Upper lobe of right lung (tissue), 1 donor: ENCODE results near the gene PRMT2. TPM values are rescaled to one million over a fixed set of nuclear protein-coding genes. Genes with fewer than 3 reads are reported as not detected.
A peak's percentile ranks its signal among the peaks of the same experiment; 100 is the strongest.

Source experiments
- ATAC-seq: fragments of 200-7000 bp; cut with Tn5 transposase; one replicate; pipeline ENCODE4 v1.9.1; 2020; ENCODE audit warnings: mild to moderate bottlenecking, moderate library complexity
- DNase-seq: peaks from one replicate; pipeline ENCODE4 v3.0.0-alpha.2; 2020
- H3K27ac ChIP-seq: fragments of 200-600 bp; one replicate; pipeline ENCODE4 v1.8.0; 2022
- H3K27me3 ChIP-seq: fragments of 200-600 bp; one replicate; pipeline ENCODE4 v1.8.0; 2022; ENCODE audit warnings: mild to moderate bottlenecking
- H3K36me3 ChIP-seq: fragments of 200-600 bp; one replicate; pipeline ENCODE4 v1.8.0; 2022
- H3K4me1 ChIP-seq: fragments of 200-600 bp; one replicate; pipeline ENCODE4 v1.8.0; 2022
- H3K4me3 ChIP-seq: fragments of 200-600 bp; one replicate; pipeline ENCODE4 v1.8.0; 2022; ENCODE audit warnings: mild to moderate bottlenecking
- H3K9me3 ChIP-seq: fragments of 200-600 bp; one replicate; pipeline ENCODE4 v1.8.0; 2022
- intact Hi-C: fragments of 100-400 bp; cut with DNase I; formaldehyde crosslinking; loops from one replicate; pipeline ENCODE4 v1.11.0; 2022
- total RNA-seq: library from RNA; stranded (reverse); fragmentation: NEBNext Ultra II Directional; extraction: Animal tissue kit (Norgen Biotek cat#: 25700); gene quantifications from one replicate; pipeline ENCODE4 v1.2.1, GENCODE V29; 2021
- TF ChIP-seq, protein P1 (sequence below): fragments of 200-600 bp; IDR thresholded peaks from one replicate; pipeline ENCODE4 v1.8.0; 2022; ENCODE audit warnings: antibody characterized with exemption
- donor health status: DM: no; HTN: yes; CAD: no; lungs with severe emphysema.

The PRMT2 gene
- total RNA-seq, 1 donor from 2014 or later = 114 TPM

DNA sequence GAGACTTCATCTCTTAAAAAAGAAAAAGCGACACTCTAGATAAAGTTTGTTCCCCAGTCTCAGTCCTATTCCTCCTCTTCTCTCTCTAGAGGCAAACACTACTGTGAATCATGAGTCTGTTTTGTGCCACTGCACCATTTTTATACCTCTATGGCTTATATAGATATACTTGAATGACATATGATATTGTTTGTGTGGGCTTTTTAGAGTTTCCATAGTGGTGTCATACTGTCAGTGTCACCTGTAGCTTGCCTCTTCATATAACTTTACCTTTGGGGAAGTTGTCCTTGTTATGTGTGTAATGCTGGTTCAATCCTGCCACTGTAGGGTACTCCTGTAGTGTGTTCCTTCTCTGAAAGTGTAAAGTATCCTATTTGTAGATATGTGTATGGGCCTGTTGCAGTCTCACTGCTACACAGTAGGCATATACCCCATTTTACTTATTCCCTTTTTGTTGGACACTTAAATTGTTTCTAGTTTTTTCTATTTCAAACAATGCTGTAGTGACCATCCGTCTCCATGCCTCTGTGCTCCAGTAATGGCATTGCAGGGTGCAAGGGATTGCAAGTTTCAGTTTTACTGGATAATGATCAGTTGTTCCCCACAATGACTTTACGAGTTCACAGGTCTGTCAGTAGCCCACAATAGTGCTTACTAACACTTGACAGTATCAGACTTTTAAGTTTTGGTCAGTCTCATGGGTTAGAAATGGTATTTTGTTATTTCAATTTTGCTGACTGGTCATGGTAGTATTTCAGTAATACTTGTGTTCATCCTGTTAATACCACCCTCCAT is 2.7 kb downstream of the PRMT2 start:
- TF ChIP-seq, protein P1, sequence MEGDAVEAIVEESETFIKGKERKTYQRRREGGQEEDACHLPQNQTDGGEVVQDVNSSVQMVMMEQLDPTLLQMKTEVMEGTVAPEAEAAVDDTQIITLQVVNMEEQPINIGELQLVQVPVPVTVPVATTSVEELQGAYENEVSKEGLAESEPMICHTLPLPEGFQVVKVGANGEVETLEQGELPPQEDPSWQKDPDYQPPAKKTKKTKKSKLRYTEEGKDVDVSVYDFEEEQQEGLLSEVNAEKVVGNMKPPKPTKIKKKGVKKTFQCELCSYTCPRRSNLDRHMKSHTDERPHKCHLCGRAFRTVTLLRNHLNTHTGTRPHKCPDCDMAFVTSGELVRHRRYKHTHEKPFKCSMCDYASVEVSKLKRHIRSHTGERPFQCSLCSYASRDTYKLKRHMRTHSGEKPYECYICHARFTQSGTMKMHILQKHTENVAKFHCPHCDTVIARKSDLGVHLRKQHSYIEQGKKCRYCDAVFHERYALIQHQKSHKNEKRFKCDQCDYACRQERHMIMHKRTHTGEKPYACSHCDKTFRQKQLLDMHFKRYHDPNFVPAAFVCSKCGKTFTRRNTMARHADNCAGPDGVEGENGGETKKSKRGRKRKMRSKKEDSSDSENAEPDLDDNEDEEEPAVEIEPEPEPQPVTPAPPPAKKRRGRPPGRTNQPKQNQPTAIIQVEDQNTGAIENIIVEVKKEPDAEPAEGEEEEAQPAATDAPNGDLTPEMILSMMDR = no peak
- H3K27ac ChIP-seq = peak overlapping the region; percentile 15
- peaks cover 35% of the 10 kb centered on the region for H3K36me3 ChIP-seq
- no peaks in the 10 kb centered on the region for H3K27me3 ChIP-seq
- H3K4me1 ChIP-seq = peaks cover 42% of the 10 kb centered on the region
- no peaks in the 10 kb centered on the region for H3K9me3 ChIP-seq
- intact Hi-C loops = no loop called here
- ATAC-seq (no peak), DNase-seq (no peak)
- peak overlapping the region; percentile 19 for H3K4me3 ChIP-seq

DNA sequence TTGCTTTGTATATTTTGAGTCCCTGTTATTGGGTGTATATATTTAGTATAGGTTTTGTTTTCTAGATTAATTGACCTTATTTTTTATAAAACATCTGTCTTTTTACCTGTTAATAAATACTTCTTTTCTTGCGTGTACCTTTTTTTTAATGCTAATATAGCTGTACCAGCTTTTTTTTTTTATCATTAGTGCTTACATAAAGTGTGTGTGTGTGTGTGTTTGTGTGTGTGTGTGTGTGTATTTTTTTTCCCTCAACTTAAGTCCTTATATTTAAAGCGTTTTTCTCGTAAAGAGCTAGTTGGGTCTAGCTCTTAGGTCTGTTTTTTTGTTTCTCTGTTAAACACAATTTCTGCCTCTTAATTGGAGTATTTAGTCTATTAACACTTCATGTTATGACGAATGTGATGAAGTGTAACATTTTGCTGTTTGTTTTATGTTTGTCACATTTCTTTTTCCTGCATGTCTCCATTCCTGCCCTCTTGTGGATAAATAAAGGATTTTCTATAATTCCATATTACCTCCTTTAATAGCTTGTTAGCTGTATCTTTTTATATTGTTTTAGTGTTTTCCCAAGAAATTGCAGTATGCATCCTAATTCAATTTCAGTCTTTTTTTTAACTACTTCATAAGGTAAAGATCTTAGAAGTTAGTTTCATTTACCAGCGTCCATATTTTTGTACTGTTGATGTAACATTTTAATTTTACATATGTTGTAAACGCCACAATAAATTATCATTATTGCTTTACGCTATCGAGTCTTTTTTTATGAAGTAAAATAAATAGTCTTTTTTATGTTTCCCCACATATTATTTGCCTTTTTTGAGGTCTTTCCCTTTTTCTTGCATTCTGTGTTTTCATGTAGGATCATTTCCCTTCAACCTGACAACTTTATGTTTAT is 4.3 kb downstream of the PRMT2 start:
- Histone ChIP-seq H3K4me3 (no peak overlapping the region), H3K27me3 (no peaks in the 10 kb centered on the region), H3K9me3 (no peaks in the 10 kb centered on the region), H3K4me1 (peaks cover 45% of the 10 kb centered on the region), H3K36me3 (peaks cover 51% of the 10 kb centered on the region), H3K27ac (no peak overlapping the region)
- TF ChIP-seq, protein P1 = peak; percentile 50
- no peak for ATAC-seq
- DNase-seq = no peak
- intact Hi-C loops = no loop called here

DNA sequence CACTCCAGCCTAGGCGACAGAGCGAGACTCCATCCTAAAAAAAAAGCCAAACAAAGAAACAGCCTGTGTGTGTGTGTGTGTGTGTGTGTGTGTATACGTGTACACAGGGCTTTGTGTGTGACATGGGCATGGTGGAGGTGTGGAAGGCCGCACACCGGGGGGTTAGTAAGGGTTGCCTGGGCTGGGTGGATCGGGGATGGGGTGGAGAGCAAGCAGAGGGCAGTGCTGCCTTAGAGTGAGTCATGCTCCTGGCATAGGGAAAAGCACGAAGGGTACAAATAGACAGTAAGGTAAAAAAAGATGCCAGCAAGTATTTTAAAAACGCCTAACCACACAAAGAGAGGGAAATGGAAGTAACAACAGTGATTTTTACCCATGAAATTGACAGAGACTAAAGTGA is 6.2 kb downstream of the PRMT2 start:
- Histone ChIP-seq H3K4me3 (no peak overlapping the region), H3K9me3 (no peaks in the 10 kb centered on the region), H3K36me3 (peaks cover 69% of the 10 kb centered on the region), H3K4me1 (peaks cover 38% of the 10 kb centered on the region), H3K27ac (no peak overlapping the region), H3K27me3 (no peaks in the 10 kb centered on the region)
- intact Hi-C loops = no loop called here
- ATAC-seq (no peak), DNase-seq (no peak)
- TF ChIP-seq, protein P1 = no peak

DNA sequence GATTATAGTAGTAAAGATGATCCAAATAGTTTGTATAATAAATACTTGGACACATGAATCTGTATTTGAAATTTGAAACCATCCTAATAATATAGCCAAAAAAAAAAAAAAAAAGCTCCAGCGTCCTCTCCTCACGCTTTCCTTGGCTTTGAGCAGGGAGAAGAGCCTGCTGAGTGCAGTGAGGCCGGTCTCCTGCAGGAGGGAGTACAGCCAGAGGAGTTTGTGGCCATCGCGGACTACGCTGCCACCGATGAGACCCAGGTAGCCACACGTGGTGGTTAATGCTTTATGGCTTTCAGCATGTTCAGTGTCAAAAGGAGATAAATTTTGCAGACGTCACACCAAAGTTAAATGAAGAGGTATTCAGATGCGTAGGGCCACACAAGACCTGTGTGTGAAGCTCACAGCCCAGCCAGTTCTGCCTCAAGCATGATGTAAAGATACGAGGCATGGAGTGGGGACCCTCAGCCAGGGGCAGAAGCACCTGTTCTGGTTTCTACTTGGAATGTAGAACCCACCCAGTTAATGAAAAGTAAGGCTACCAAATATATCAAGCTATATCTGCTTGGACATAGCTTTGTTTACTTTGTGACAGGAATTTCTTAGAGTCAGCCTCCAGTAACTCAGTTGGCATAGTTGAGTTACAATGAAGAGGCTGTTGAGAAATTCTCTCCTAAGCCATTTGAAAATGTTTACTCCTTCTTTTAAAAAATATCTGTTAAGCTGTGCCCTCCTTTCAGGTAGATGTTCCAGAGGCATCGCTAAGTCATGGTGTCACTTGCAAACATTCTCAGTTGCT is 8.1 kb downstream of the PRMT2 start:
- no peak overlapping the region for H3K27ac ChIP-seq

DNA sequence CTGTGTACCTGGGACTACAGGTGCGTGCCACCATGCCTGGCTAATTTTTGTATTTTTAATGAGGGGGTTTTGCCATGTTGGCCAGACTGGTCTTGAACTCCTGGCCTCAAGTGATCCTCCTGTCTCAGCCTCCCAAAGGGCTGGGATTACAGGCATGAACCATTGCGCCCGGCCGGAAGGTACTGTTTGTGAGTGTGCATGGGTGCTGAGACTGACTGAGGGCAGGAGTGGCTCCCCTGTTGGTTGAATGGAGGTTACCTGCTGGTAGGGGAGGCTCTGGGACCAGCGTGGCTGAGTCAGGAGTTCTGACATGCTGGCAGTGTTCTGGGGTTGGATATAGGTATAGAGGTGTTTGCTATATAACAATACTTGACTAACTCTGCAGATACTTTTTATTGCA is 10.4 kb downstream of the PRMT2 start:
- DNase-seq = no peak
- no peak overlapping the region for H3K4me3 ChIP-seq
- peaks cover 4% of the 10 kb centered on the region for H3K4me1 ChIP-seq
- ATAC-seq = no peak
- no peak overlapping the region for H3K27ac ChIP-seq
- no peaks in the 10 kb centered on the region for H3K9me3 ChIP-seq
- peaks cover 100% of the 10 kb centered on the region for H3K36me3 ChIP-seq
- TF ChIP-seq, protein P1 = no peak
- intact Hi-C loops = no loop called here
- no peaks in the 10 kb centered on the region for H3K27me3 ChIP-seq

More for the DNA sequence above, 8.1 kb downstream of the PRMT2 start:
- intact Hi-C loops = no loop called here
- H3K27me3 ChIP-seq = no peaks in the 10 kb centered on the region
- no peak overlapping the region for H3K4me3 ChIP-seq
- peaks cover 21% of the 10 kb centered on the region for H3K4me1 ChIP-seq
- no peaks in the 10 kb centered on the region for H3K9me3 ChIP-seq
- TF ChIP-seq, protein P1 = no peak
- ATAC-seq = peak; percentile 64
- peaks cover 78% of the 10 kb centered on the region for H3K36me3 ChIP-seq
- DNase-seq = no peak
